Heart left ventricle (tissue), 13 donors: ENCODE measurements around the gene FNDC11.

Source experiments
- CTCF ChIP-seq, 12 donors: fragments of 200-600 bp; sonication (generic) in 4 of 12; IDR thresholded peaks; one replicate each; pipeline versions ENCODE4 v1.5.0 to v1.8.0; 2018 to 2022; ENCODE audit warnings: antibody characterized with exemption in 12 of 12, mild to moderate bottlenecking in 5 of 12
- POLR2A ChIP-seq, 2 donors: fragments of 450-650 bp; IDR thresholded peaks; one replicate each; pipeline ENCODE4 v1.6.1; 2017; ENCODE audit warnings: antibody characterized with exemption in 2 of 2, mild to moderate bottlenecking in 2 of 2, moderate library complexity in 2 of 2
- donor health status: ischemic (EF 13 %, LVEDD 7.1; RV severe dilation, severe dysfunction).
- donor health status: DM: no; HTN: yes; CAD: no.
- donor health status: DM: no; HTN: no; CAD: no.
- donor health status: ischemic (EF 25% LVEDD 6.9; RV normal size, moderate dysfunction).
- donor health status: ischemic (EF 25% LVEDD 5.7; RV mildly dilated, moderate dysfunction).
- donor health status: ischemic (EF 35%, LVEDD 5.7; RV mildly dilated, moderate dysfunction).
- donor health status: nonischemic (EF 11% LVEDD 7.7; RV severe dilation, severe dysfunction).
- donor health status: DM: yes; HTN: yes; CAD: no.
- donor health status: PGD.
- donor health status: ischemic (EF 29% LVEDD 5.4; RV normal size, mild dysfunction).
- donor health status: nonischemic (EF 23%, LVEDD 6.1; RV moderate dilation, normal function).

DNA sequence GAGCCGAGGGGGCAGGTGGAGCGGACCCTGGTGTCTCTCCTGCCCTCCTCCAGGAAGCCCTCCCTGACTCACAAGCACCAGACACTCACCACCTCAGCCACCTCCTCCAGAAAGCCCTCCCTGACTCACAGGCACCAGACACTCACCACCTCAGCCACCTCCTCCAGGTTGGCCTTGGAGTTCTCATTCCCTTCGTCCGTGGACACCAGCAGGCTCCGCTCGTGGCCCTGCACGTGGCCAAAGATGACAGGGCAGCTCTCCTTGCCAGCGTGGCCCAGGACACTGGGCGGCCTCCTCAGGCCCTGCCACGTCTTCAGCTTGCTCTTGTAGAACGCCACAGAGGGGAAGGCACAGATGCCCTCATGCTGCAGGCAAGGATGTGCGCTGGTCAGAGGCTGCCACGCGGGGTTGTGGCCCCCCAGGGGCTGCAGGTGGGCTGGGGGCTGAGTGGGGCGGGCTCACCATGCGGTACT lies 6.4 kb downstream of the FNDC11 start:
- TF ChIP-seq CTCF (IDR thresholded peaks at IDR 0.05) (no peak), POLR2A (IDR thresholded peaks at IDR 0.05) (no peak)
